ENCODE measurements around the gene GRPEL2. TPM values are rescaled to one million over a fixed set of nuclear protein-coding genes. Genes with fewer than 3 reads are reported as not detected.

The GRPEL2 gene
- total RNA-seq, 1 experiment from 2014 or later, result 36.8 TPM

DNA sequence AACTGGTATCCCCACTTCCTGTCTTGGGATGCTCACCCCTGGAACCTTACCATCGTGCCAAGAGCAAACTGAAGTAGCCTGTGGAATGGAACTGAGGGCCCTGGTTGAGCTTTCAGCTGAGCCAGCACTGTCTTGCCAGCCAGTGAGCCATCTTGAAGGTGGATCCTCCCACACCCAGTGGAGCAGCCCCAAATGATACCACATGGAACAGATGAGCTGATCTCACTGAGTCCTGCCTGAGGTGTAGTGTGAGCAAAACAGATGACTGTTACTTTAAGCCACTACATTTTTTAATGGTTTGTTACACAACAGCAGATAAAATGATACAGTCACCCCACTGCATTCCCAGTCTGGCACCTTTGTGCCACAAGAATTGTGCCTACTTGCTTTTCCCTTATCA lies 10.4 kb downstream of the GRPEL2 start:
- Histone ChIP-seq H3K4me3 (ENCODE audit: low read depth, low read length) (no peak overlapping the region), H3K9me3 (no peaks in the 10 kb centered on the region), H3K4me1 (peaks cover 6% of the 10 kb centered on the region), H3K36me3 (ENCODE audit: control insufficient read depth, insufficient read depth, low read length) (peaks cover 2% of the 10 kb centered on the region; the same call in 1 of the 2 replicates), H3K27me3 (replicated peaks; ENCODE audit: control insufficient read depth, insufficient read depth, low read length) (no peaks in the 10 kb centered on the region)
- Mint-ChIP-seq H3K36me3 (ENCODE audit: insufficient read depth, unreplicated experiment) (peaks cover 46% of the 10 kb centered on the region), H3K27ac (ENCODE audit: unreplicated experiment) (no peak overlapping the region), H3K27me3 (ENCODE audit: insufficient read depth, unreplicated experiment) (no peaks in the 10 kb centered on the region), H3K9me3 (ENCODE audit: unreplicated experiment) (no peaks in the 10 kb centered on the region), H3K4me3 (ENCODE audit: unreplicated experiment) (no peak overlapping the region), H3K4me1 (ENCODE audit: low read depth, unreplicated experiment) (no peaks in the 10 kb centered on the region)
- no TSS peak for BruUV-seq (replicated peaks)
- TF ChIP-seq, protein P1, sequence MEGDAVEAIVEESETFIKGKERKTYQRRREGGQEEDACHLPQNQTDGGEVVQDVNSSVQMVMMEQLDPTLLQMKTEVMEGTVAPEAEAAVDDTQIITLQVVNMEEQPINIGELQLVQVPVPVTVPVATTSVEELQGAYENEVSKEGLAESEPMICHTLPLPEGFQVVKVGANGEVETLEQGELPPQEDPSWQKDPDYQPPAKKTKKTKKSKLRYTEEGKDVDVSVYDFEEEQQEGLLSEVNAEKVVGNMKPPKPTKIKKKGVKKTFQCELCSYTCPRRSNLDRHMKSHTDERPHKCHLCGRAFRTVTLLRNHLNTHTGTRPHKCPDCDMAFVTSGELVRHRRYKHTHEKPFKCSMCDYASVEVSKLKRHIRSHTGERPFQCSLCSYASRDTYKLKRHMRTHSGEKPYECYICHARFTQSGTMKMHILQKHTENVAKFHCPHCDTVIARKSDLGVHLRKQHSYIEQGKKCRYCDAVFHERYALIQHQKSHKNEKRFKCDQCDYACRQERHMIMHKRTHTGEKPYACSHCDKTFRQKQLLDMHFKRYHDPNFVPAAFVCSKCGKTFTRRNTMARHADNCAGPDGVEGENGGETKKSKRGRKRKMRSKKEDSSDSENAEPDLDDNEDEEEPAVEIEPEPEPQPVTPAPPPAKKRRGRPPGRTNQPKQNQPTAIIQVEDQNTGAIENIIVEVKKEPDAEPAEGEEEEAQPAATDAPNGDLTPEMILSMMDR (IDR thresholded peaks at IDR 0.05; ENCODE audit: insufficient read depth in 1 of 2, low read depth in 1 of 2, low read length in 1 of 2, severe bottlenecking in 1 of 2, unreplicated experiment in 1 of 2), result no peak
- intact Hi-C loops (cut with micrococcal nuclease; ENCODE audit: unreplicated experiment), result no loop called here
- ChIA-PET CTCF (interaction anchor here (1.3 kb wide), 1 partner anchor 12 kb away, joined by 7 read pairs; no protein-coding TSS in a partner anchor), POLR2A (interaction anchor here (0.6 kb wide), 2 partner anchors 53 to 376 kb away, joined by 3 to 7 read pairs; no protein-coding TSS in a partner anchor)
- DNase-seq, result no peak

DNA sequence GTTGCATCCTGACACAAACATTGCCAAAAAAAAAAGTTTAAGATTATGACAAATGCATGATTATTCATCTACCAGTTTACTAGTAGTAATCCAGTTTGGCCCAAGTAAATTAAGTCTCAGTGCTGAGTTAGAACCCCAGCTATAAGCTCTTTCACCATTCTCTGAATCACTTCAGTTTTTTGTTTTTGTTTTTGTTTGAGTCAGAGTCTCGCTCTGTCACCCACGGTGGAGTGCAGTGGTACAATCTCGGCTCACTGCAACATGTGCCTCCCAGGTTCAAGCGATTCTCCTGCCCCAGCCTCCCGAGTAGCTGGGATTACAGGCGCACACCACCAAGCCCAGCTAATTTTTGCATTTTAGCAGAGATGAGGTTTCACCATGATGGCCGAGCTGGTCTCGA lies 11.1 kb downstream of the GRPEL2 start:
- Mint-ChIP-seq H3K9me3 (ENCODE audit: unreplicated experiment) (no peaks in the 10 kb centered on the region), H3K27me3 (ENCODE audit: insufficient read depth, unreplicated experiment) (no peaks in the 10 kb centered on the region), H3K36me3 (ENCODE audit: insufficient read depth, unreplicated experiment) (peaks cover 39% of the 10 kb centered on the region), H3K4me3 (ENCODE audit: unreplicated experiment) (no peak overlapping the region), H3K4me1 (ENCODE audit: low read depth, unreplicated experiment) (no peaks in the 10 kb centered on the region), H3K27ac (ENCODE audit: unreplicated experiment) (no peak overlapping the region)
- intact Hi-C loops (cut with micrococcal nuclease; ENCODE audit: unreplicated experiment), result no loop called here
- ChIA-PET CTCF (interaction anchor here (1.3 kb wide), 1 partner anchor 11 kb away, joined by 7 read pairs; no protein-coding TSS in a partner anchor), POLR2A (interaction anchor here (2.1 kb wide), 1 partner anchor 10 kb away, joined by 42 read pairs; the partner anchor contains the start of gene GRPEL2)
- BruUV-seq (replicated peaks), result no TSS peak
- Histone ChIP-seq H3K4me3 (ENCODE audit: low read depth, low read length) (no peak overlapping the region), H3K9me3 (no peaks in the 10 kb centered on the region), H3K36me3 (ENCODE audit: control insufficient read depth, insufficient read depth, low read length) (no peaks in the 10 kb centered on the region), H3K4me1 (peaks cover 6% of the 10 kb centered on the region), H3K27me3 (replicated peaks; ENCODE audit: control insufficient read depth, insufficient read depth, low read length) (no peaks in the 10 kb centered on the region)
- no peak for DNase-seq
- TF ChIP-seq, protein P1 (IDR thresholded peaks at IDR 0.05; ENCODE audit: insufficient read depth in 1 of 2, low read depth in 1 of 2, low read length in 1 of 2, severe bottlenecking in 1 of 2, unreplicated experiment in 1 of 2), result no peak

DNA sequence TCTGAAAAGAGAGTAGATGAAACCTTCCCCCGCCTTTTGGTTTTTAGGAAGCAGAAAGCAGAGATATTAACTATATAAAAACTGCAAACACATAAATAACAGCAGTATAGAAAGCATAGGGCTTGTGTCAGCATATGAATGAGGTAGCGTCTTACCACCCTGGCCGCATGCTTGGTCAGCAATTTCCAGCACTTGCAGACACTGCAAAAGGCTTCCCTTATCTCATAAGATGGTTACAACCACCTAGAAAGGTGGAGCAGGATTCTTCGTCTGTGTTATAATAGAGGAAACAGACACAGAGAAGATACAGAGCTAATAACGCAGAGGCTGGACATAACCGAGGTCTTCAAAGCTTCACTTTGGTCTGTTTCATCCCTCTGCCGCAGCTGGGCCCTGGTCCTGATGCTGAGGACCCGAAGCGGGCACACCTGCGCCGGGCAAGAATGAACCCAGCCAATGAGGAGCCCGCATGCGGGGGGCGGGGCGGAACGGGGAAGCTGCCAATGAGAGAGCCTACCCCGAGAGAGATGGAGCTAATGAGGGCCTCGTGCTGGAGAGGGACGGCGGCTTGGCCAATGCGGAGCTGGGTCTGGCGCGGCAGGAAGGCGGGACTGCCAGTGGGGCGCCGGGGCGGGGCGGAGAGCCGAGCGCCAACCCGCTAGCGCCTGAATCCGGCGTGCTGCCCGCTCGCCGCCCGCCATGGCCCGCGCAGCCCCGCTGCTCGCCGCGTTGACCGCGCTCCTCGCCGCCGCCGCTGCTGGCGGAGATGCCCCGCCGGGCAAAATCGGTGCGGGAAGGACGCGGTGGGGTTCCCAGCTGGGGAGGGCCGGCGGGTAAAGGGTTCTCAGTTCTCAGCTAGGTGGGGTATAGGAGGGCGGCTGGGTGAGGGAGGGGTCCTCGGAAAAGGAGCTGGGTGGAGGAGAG lies 12.3 kb downstream of the GRPEL2 start, which contains the start of gene PCYOX1L:
Gene PCYOX1L (plus strand): TSS at position 677 of the 924 bp plus-strand sequence. CDS start 23 bp downstream, at position 700.
- Histone ChIP-seq H3K4me1 (peaks cover 6% of the 10 kb centered on the region), H3K27me3 (replicated peaks; ENCODE audit: control insufficient read depth, insufficient read depth, low read length) (no peaks in the 10 kb centered on the region), H3K4me3 (ENCODE audit: low read depth, low read length) (peak within 1 kb of the TSS; percentile 68), H3K36me3 (ENCODE audit: control insufficient read depth, insufficient read depth, low read length) (no peaks in the 10 kb centered on the region), H3K9me3 (no peaks in the 10 kb centered on the region)
- H3K27me3 Mint-ChIP-seq (ENCODE audit: insufficient read depth, unreplicated experiment), result no peaks in the 10 kb centered on the region
- TF ChIP-seq, protein P1 (IDR thresholded peaks at IDR 0.05; ENCODE audit: insufficient read depth in 1 of 2, low read depth in 1 of 2, low read length in 1 of 2, severe bottlenecking in 1 of 2, unreplicated experiment in 1 of 2), result no peak
- H3K9me3 Mint-ChIP-seq (ENCODE audit: unreplicated experiment), result no peaks in the 10 kb centered on the region
- ChIA-PET POLR2A (interaction anchor here (0.6 to 2.1 kb wide), 4 partner anchors 12 to 1091 kb away, joined by 3 to 42 read pairs (median 4); partner anchors contain the start of genes CSNK1A1 and GRPEL2), CTCF (interaction anchor here (0.6 to 2.2 kb wide), 12 partner anchors 9 to 603 kb away, joined by 3 to 40 read pairs (median 4); partner anchors contain the start of genes ABLIM3, CSNK1A1, GRPEL2 and SLC26A2)
- H3K4me1 Mint-ChIP-seq (ENCODE audit: low read depth, unreplicated experiment), result no peaks in the 10 kb centered on the region
- intact Hi-C loops (cut with micrococcal nuclease; ENCODE audit: unreplicated experiment), result loop anchor here (1.0 kb wide), 1 partner anchor 12 kb away; the partner anchor contains the start of gene GRPEL2
- no peak within 1 kb of the TSS for H3K27ac Mint-ChIP-seq (ENCODE audit: unreplicated experiment)
- BruUV-seq (replicated peaks), result no TSS peak
- DNase-seq, result peak; percentile 95 to 97
- H3K36me3 Mint-ChIP-seq (ENCODE audit: insufficient read depth, unreplicated experiment), result peaks cover 26% of the 10 kb centered on the region
- H3K4me3 Mint-ChIP-seq (ENCODE audit: unreplicated experiment), result peak within 1 kb of the TSS; percentile 90

Data from Caco-2 (cell line).